ENCODE data around the gene KIRREL3.
"Not testable (repeated sequence)": the region's sequence is repeated elsewhere in the genome, so short reads cannot be mapped to it uniquely, and the experiment has no call there.

GRCh38 chr11:126373389-126374066, 627.0 kb downstream of the KIRREL3 start:
- TF ChIP-seq CTCF (conservative IDR thresholded peaks at IDR 0.05); EZH2 (IDR thresholded peaks at IDR 0.05; ENCODE audit: low read depth): not testable (repeated sequence)
